Bone marrow (tissue), 2 donors: ENCODE measurements around the gene PXYLP1.

Source experiments
- DNase-seq, 2 donors: peaks; one replicate each; lab custom pipeline; 2025; lab: John Stamatoyannopoulos, UW

PXYLP1 gene

DNA sequence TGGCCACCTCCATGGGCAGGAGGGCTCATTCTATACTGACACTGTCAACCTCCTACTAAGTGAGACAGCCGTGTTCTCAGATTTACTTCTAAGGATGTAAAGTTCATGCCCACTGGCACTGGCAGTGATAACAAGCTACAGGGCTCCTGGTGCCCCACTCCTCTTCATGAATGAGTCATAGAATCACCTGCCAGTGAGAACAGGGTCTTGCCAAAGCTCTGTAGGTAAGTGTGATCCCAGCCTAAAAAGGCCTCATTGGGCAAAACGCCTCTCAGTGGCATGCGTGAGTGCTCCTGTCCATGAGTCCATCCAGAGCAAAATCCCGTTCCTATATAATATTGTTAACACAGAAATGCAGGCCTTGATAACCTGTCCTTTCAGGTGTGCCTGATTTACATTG lies 17.4 kb downstream of the PXYLP1 start:
- no peak for DNase-seq

DNA sequence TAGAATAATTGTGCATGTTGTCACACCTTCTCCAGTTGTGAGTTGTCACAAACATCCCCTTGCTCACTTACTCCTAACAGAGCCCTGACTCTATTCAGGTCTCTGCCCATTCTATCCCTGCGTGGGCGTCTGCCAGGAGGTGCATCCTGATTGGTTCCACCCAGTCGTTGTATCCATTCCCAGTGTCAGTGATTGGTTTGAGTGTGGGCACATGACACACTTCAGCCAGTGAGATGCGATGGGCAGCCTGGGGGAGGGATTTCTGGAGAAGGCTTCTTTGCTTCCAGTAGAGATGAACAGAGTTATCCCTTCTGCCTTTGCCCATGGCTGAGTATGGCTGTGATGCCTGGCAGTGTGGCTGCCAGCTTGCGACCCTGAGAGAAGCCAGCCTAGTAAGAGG lies 18.7 kb downstream of the PXYLP1 start:
- DNase-seq = no peak

GRCh38 chr3:141250828-141251227 lies 19.2 kb downstream of the PXYLP1 start:
- DNase-seq = no peak

- DNase-seq = no peak
Observed at GRCh38 chr3:141253326-141253725, 21.7 kb downstream of the PXYLP1 start.

- DNase-seq = no peak
Observed at GRCh38 chr3:141253811-141254210, 22.2 kb downstream of the PXYLP1 start.

- DNase-seq = no peak
Observed at GRCh38 chr3:141255137-141255845, 23.7 kb downstream of the PXYLP1 start.

DNA sequence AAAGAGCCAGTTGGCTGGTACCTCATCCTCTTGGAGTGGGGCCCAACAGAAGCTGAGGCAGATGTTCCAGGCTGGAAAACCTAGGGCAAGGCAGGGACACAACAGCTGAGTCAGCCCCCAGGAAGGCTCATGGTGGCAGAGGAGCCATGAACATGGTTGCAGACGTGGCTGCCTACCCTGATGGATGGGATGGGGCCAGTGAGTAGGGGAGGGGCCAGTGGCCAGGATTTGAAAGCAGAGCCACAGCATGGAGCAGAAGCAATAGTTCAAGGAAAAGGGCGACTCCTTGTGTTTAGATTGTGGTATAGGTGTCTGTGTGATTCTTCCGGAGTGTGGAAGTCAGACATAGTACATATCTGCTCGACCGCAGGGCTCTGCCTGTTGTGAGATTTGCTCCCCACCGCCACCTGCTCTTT lies 24.2 kb downstream of the PXYLP1 start:
- DNase-seq = no peak

DNA sequence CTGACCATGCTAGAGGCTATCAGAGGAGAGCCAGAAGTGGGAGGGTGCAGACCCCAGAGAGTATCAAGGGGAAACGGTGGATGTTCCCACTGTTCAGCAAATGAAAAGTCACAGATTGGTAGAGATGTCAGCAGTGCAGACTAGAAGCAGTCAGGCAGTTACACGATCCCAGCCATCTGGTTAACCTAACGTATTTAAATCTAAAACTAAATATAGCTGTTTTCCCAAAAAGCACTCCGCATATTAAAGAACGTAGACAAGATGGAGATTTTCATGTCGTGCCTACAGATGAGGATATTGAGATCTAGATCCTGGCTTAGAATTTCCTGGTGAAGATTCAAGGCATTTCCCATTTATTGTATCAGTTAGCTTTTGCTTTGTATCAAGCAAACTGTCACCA lies 25.2 kb downstream of the PXYLP1 start:
- no peak for DNase-seq

GRCh38 chr3:141257961-141258360 lies 26.3 kb downstream of the PXYLP1 start:
- no peak for DNase-seq

DNA sequence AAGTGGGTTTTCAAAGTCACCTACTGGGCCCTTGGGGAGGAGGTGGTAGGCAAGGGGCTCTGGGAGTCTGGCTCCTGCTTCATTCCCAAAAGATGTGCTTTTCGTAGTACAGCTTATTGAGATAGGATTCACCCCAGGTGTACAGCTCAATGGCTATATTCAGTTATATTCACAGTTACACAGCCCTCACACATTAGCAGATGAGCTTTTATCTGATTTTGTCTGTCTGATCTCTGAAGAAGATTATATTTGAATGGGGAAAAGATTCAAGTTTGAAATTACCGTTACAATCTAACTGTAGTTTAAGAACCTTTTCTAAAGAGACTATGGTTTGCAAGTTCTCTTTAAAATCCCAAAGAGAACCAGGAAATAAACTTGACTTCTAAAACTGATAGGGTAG lies 27.3 kb downstream of the PXYLP1 start:
- DNase-seq = no peak

DNA sequence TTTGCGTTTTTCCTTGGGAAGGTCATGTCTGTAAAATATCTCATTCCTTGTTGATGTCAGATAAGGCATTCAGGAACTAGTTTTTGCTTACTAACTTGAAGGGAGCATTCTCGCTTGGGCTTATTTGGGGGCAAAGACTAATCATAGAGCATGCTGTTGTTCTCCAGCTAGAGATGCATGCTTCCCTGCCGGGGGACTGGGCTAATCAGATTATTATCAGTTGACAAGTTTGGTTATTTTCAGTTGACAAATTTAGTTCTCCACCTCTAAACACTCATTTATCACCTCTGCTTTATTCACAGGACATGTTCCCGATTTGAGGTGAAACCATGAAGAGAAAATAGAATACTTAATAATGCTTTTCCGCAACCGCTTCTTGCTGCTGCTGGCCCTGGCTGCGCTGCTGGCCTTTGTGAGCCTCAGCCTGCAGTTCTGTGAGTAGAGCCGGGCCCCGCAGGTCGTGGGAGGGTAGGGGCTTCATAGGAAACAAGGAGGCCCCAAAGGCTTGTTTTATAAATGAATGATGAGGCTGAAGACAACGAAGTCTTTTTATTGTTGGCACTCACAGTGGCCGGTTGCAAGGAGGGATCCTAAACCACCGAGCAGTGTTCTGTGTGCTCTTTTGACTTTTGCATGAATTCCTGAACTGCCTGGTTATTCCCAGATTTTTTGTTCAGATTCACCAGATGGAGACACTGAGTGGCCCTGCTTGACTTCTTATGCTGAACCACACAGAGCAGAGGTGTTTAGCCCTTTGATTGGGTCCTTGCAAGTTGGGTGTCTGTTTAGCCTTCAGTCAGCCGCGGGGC lies 28.4 kb downstream of the PXYLP1 start:
- DNase-seq = no peak

GRCh38 chr3:141260630-141260927 lies 29.0 kb downstream of the PXYLP1 start:
- no peak for DNase-seq

DNA sequence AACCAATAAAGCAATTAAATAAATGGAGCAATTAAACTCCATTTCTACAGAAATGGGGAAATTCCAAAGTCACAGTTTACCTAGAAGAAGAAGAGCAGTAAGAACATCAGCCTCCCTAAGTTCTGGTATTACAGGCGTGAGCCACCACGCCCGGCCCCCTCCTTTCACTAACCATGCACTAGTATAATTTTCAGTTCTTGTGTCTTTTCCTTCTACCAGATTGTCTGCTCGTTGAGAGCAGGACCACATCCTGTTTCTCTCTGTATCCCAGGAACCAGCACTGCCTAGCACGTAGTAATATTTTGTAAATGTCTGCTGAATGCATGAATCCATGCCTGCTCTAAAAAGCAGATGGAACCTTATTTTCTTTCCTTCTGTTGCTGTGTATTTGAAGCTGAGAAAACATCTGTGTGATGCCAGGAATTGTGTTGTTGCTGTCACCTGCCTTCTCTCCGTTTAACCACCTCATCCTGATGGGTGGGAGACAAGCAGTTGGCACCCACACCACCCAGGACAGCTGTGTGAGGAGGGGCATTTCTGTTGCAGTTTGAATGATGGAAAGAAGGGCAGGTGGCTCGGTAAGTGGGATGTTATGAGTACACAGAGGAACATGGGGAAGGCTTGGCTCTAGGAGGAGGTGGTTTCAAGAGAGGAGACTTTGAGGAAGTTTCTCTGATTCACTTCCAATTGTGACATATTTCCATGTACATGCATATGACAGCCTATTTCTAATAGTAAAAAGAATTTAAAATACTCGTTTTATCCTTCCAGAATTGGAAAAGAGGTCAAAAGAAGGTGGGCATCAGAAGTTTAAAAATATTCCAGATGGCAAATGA lies 30.1 kb downstream of the PXYLP1 start:
- no peak for DNase-seq

DNA sequence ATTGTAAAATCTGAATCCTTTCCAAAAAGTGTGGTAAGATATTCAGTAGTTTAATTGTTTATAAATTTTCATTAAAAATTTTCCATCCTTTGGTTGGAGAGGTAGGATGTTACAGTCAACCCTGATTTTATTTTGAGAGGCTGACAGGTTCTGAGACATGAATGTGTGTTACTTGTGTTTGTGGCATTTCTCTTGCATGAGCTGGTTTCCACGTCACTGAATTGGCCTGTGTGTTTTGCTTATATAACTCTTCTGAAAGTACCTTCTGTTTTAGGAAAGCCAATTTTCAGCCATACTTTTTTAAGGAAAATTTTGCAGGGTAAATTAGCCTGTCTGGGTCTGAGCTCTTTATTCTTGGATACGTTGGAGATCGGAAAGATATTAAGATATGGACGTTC lies 30.7 kb downstream of the PXYLP1 start:
- DNase-seq = no peak

DNA sequence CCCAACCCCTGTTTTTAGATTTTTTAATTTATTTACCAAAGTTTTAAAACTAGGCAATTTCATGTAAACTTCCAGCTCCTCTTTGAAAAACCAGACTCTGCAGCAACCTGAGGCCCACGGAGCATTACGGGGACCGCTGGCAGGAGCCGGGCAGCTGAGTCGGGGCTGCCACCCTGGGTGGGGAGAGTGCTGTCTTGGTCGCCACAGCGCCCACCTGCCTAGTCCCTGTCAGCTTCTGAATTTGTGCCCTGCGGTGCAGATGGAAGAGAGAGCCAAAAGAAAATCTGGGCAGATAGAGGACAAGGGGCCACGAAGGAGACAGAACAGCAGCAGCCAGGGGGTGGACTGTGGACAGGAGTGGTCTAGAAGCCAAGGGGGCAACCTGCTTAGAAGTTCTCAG lies 34.6 kb downstream of the PXYLP1 start:
- no peak for DNase-seq

GRCh38 chr3:141266797-141267555 lies 35.4 kb downstream of the PXYLP1 start:
- DNase-seq = peak in 1 of 2 donors; percentile 44

GRCh38 chr3:141267629-141268028 lies 36.0 kb downstream of the PXYLP1 start:
- DNase-seq = no peak

GRCh38 chr3:141268306-141268705 lies 36.7 kb downstream of the PXYLP1 start:
- DNase-seq = no peak

- DNase-seq = no peak
Observed at GRCh38 chr3:141268791-141269190, 37.2 kb downstream of the PXYLP1 start.

DNA sequence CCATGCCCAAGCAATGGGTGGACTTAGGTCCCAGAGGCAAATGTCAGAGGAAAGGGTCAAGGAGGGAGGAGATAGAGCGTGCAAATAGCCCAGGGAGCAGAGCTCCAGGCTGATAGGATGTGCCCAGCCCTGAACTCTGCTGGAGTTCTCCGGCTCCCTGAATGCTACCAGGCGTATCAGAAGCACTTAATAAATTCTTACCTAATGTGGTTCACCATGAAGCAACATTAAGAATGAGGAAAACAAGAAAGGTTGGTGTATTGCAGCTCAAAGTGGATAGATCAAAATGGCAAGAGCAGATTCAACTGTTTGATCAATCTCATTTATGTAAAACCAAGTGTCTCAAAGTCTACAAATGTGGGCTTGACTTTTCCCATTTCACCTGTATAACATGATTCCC lies 38.3 kb downstream of the PXYLP1 start:
- DNase-seq = no peak

GRCh38 chr3:141271279-141272030 lies 39.8 kb downstream of the PXYLP1 start:
- DNase-seq = no peak
